Stomach smooth muscle (tissue), 2 donors: Measurements from ENCODE around the gene ANKRD23.

Source experiments
- H3K27ac ChIP-seq: one replicate; pipeline ENCODE4 v1.7.0; 2013; ENCODE audit warnings: mild to moderate bottlenecking, low read length, inconsistent platforms
- H3K27me3 ChIP-seq, 2 donors: one replicate each; pipeline ENCODE4 v1.7.0; 2013; ENCODE audit warnings: low read length in 2 of 2; ENCODE audit not compliant: insufficient read depth in 2 of 2, control insufficient read depth in 1 of 2
- H3K36me3 ChIP-seq, 2 donors: one replicate each; pipeline ENCODE4 v1.7.0; 2013; ENCODE audit warnings: low read length in 2 of 2; ENCODE audit not compliant: control insufficient read depth in 2 of 2, insufficient read depth in 2 of 2
- H3K4me1 ChIP-seq: one replicate; pipeline ENCODE4 v1.7.0; 2013; ENCODE audit warnings: low read length; ENCODE audit not compliant: control insufficient read depth, insufficient read depth
- H3K4me3 ChIP-seq, 2 donors: one replicate each; pipeline ENCODE4 v1.7.0; 2013; ENCODE audit warnings: low read length in 2 of 2
- H3K9ac ChIP-seq, 2 donors: one replicate each; pipeline ENCODE4 v1.7.0; 2013; ENCODE audit warnings: low read length in 2 of 2, mild to moderate bottlenecking in 1 of 2
- H3K9me3 ChIP-seq, 2 donors: one replicate each; pipeline ENCODE4 v1.7.0; 2013; ENCODE audit warnings: low read length in 2 of 2; ENCODE audit not compliant: control insufficient read depth in 2 of 2
- donor health status: healthy.
- donor health status: Pancreatic carcinoma.

ANKRD23 gene

DNA sequence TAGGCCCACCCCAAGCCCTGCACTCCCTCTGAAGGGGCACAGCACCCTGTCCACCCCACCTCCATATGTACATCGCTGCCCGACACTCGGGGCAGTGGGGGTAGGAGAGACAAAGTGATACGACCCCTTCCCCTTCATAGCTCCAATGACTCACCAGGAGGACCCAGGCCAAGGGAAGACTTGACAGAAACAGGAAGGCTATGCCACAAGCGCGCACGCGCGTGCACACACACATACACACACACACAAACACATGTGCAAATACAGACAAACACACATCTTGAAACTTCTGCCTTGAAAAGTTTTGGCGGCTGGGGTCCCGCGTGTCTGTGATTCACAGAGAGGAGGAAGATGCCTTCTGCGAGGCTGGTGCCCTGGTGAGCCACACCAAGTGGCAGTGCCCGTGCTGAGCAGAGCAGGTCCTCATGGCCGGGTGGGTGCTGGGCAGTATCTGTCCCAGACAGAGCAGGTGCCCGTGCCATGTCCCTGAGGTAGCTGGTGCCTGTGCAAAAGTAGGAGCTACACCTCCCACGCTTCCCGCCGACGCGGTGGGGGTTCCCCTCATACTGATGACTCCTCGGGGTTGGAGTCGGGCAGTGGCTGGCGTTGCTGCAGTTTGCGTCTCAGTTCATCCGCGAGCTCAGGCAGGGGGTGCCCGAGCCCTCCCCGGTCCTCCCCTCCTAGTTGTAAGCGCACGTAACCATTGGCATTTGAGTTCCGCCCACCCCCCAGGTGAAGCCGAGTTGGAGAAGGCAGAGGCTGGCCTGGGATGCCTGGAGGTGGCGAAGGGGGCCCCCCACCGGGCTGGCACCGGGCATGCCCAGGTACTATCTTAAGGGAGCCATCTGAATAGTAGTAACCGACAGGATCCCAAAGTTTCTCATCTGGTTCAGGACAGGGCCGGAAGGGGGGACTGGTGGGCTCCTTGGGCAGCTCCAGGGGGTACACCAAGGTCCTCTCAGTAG lies 16.5 kb upstream of the ANKRD23 start:
- peaks cover 52% of the 10 kb centered on the region for H3K4me1 ChIP-seq
- no peak overlapping the region for H3K9ac ChIP-seq
- peak overlapping the region; percentile 82 for H3K27ac ChIP-seq
- H3K27me3 ChIP-seq, result no peaks in the 10 kb centered on the region
- H3K4me3 ChIP-seq, result no peak overlapping the region
- H3K36me3 ChIP-seq, result peaks cover 40 to 42% of the 10 kb centered on the region in 2 donors
- no peaks in the 10 kb centered on the region for H3K9me3 ChIP-seq

DNA sequence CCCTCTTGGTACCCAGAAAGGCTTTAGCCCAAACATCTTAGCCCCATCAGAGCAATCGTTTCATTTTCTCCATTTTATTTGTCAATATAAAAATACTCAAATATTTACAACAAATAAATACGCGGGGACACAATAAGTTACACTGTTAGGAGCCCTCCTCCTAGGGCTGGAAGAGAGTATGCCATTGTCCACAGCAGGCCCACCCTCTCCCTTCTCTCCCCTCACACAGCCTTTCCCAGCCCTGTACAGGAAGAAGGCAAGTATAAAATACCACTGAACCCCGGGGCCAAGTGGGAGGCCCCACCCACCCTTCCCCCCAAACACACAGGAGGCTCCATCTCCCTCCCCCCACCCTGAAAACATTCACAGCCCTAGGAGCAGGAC lies 15.9 kb upstream of the ANKRD23 start:
- H3K4me1 ChIP-seq, result peaks cover 45% of the 10 kb centered on the region
- H3K9me3 ChIP-seq, result no peaks in the 10 kb centered on the region
- peak overlapping the region in 1 of 2 donors; percentile 86 for H3K4me3 ChIP-seq
- no peaks in the 10 kb centered on the region for H3K27me3 ChIP-seq
- H3K36me3 ChIP-seq, result peaks cover 33 to 35% of the 10 kb centered on the region in 2 donors
- H3K9ac ChIP-seq, result peak overlapping the region in 1 of 2 donors; percentile 21
- H3K27ac ChIP-seq, result peak overlapping the region; percentile 82

DNA sequence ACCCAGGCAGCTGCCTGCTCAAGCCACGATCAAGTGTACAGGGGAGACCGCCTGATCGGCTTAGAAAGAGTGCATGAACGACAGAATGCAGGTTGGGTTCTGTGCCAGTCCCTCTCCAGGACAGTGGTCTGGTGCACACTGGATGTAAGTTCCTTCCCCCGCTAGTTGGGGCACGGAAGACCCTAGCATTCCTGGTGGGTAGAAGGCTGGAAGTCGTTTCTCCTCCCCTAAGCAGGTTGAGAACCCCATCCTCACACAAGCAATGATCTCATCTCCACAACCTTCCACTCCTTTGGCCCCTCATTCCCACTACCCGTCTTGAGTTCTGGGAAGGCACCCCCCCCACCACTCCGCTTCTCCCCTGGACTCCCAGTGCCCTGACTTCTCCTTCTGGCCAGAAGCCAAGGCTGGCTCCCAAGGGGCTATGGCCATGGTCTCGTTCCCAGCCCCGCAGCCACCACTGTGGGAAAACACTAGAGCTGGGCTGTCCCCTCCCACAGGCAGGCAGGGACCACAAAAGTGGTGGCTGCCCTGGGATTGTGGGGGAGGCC lies 15.4 kb upstream of the ANKRD23 start:
- H3K4me3 ChIP-seq, result peak overlapping the region; percentile 43 to 86
- peaks cover 40% of the 10 kb centered on the region for H3K4me1 ChIP-seq
- H3K9ac ChIP-seq, result peak overlapping the region; percentile 47
- H3K9me3 ChIP-seq, result no peaks in the 10 kb centered on the region
- peak overlapping the region; percentile 82 for H3K27ac ChIP-seq
- H3K27me3 ChIP-seq, result no peaks in the 10 kb centered on the region
- H3K36me3 ChIP-seq, result peaks cover 28 to 33% of the 10 kb centered on the region in 2 donors

DNA sequence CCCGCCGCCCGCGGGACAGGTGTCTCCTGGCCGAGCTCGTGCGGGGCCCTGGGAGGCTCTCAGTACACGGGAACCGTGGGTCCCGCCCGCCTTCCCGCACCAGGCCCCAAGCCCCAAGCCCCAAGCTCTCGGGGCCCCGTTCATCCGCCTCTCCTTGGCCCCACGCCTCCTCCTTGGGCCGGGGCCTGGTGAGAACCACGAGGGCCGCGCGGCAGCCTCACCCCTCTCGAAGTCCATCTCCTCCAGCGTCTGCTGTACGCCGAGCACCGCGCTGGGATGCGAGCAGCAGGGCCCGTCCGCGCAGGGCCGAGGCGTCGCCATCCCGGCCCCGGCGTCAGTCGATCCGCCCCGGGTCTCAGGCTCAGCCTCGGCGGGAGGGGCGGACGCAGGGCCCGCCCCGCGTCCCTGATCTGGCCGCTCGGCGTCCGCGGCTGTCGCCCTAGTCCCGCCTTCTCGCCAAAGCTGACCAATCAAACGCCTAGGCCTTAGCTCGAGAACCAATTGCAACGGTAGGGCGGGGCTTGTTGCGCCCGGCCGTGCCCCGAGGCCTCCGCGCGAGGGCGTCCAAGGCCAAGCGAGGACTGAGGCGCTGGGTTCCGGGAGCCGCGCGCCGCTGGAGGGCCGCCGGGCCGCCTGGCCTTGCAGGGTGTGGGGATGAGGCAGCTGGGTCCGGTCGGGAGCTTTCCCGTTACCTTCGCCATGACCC lies 14.0 kb upstream of the ANKRD23 start, which contains the start of gene ANKRD39:
TSS of gene ANKRD39 (minus strand) at position 350 of the 706 bp plus-strand sequence. CDS start at position 321, 29 bp downstream.
- peak within 1 kb of the TSS; percentile 73 to 86 for H3K4me3 ChIP-seq
- peaks cover 39% of the 10 kb centered on the region for H3K4me1 ChIP-seq
- no peaks in the 10 kb centered on the region for H3K27me3 ChIP-seq
- peak within 1 kb of the TSS; percentile 82 for H3K27ac ChIP-seq
- H3K9ac ChIP-seq, result peak within 1 kb of the TSS; percentile 76 to 81
- H3K9me3 ChIP-seq, result no peaks in the 10 kb centered on the region
- peaks cover 26% of the 10 kb centered on the region in 2 donors for H3K36me3 ChIP-seq

DNA sequence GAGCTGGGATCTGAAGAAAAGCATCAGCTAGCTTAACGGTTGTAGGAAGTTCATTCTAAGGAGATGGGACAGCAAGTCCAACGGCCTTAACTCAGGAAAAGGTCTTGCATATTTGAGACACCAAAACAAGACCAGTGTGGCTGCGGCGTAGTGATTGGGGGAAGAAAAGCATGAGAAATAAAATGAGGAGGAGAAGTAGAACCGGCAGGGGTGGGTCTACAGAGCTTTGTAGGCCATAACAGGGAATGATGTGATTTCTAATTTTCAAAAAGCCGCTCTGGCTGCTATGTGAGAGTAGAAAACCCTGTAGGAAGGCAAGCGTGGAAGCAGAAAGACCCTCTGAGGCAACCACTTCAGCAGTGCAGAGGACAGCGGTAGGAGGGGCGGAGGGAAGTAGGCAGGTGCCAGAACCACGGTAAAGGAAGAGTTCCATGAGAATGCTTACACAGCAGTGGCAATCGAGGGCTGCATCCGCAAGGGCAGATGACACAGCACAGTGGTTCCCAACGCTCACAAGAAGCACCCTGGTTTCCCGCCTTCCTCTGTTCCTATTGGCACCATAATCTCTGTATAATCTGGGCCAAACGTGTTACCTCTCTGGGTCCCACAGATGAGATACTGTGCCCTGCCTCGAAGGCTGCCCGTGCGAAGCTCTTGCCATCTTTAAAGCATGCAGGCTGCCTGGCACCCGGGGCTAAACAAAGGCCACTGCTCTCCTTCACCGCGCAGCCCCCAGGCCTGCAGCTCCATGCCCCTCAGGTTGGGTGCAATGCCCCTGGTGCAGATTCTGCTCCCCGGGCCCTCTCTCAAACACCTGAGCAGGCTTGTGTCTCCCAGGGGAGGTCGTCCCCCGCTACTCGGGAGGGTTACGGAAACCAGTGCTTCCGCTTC lies 13.2 kb upstream of the ANKRD23 start:
- H3K9me3 ChIP-seq, result no peaks in the 10 kb centered on the region
- peak overlapping the region; percentile 71 for H3K27ac ChIP-seq
- H3K4me1 ChIP-seq, result peaks cover 39% of the 10 kb centered on the region
- peak overlapping the region; percentile 76 to 81 for H3K9ac ChIP-seq
- H3K36me3 ChIP-seq, result peaks cover 25 to 26% of the 10 kb centered on the region in 2 donors
- H3K27me3 ChIP-seq, result no peaks in the 10 kb centered on the region
- H3K4me3 ChIP-seq, result peak overlapping the region; percentile 73 to 86

DNA sequence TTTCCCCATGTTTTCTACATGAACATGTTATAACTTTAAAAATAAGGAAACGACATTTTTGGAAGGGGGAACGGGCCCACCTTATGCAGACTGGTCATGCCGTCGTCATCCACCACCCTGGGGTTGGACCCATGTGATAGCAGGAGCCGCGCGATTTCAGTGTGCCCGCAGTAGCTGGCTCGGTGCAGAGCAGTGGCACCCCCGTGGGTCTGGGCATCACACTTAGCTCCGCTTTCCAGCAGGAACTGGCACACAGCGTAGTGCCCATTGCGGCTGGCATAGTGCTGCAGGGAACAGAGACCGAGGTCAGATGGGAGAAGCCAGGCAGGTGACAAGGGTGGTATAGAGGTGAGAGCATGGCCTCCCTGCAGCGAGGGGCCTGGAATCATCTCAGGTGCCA lies 9.5 kb upstream of the ANKRD23 start:
- H3K27ac ChIP-seq, result no peak overlapping the region
- H3K9ac ChIP-seq, result no peak overlapping the region
- no peaks in the 10 kb centered on the region for H3K27me3 ChIP-seq
- peaks cover 17% of the 10 kb centered on the region for H3K4me1 ChIP-seq
- H3K9me3 ChIP-seq, result no peaks in the 10 kb centered on the region
- H3K36me3 ChIP-seq, result peaks cover 20 to 27% of the 10 kb centered on the region in 2 donors
- H3K4me3 ChIP-seq, result no peak overlapping the region

DNA sequence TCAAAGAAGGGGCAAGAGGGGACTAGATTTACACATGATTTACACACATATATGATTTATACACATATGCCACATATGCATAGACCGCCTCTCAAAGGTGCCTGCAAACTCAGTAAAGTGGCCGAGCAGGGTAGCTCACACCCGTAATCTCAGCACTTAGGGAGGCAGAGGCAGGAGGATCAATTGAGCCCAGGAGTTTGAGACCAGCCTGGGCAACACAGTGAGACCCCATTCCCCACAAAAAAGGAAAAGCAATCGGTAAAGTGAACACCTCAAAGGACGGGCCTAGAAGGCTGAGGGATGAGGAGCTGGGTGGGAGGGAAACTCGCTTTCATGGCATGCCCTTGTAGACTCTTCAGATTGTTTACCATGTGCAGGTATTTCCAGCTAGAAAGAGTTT lies 8.8 kb upstream of the ANKRD23 start:
- H3K9ac ChIP-seq, result no peak overlapping the region
- peaks cover 15% of the 10 kb centered on the region for H3K4me1 ChIP-seq
- no peak overlapping the region for H3K4me3 ChIP-seq
- peaks cover 26 to 32% of the 10 kb centered on the region in 2 donors for H3K36me3 ChIP-seq
- H3K27me3 ChIP-seq, result no peaks in the 10 kb centered on the region
- no peak overlapping the region for H3K27ac ChIP-seq
- no peaks in the 10 kb centered on the region for H3K9me3 ChIP-seq

DNA sequence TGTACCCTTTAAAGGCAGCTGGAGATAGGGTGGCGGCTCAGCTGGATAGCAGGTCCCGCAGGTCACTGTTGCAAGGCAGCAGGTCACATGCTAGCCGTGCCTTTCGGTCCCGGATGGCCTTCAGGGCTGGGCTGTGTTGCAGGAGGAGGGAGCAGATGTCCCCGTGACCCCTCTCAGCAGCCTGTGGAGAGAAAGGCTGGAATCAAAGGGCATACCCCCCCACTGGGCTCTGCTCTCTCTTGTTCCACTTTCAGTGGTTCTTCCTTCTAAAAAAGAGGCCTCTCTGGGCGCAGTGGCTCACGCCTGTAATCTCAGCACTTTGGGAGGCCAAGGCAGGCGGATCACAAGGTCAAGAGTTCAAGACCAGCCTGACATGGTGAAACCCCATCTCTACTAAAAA lies 4.4 kb upstream of the ANKRD23 start:
- Histone ChIP-seq H3K27ac (no peak overlapping the region), H3K9ac (no peak overlapping the region), H3K9me3 (no peaks in the 10 kb centered on the region), H3K4me3 (no peak overlapping the region), H3K4me1 (no peaks in the 10 kb centered on the region), H3K27me3 (no peaks in the 10 kb centered on the region), H3K36me3 (peaks cover 31 to 36% of the 10 kb centered on the region in 2 donors)

DNA sequence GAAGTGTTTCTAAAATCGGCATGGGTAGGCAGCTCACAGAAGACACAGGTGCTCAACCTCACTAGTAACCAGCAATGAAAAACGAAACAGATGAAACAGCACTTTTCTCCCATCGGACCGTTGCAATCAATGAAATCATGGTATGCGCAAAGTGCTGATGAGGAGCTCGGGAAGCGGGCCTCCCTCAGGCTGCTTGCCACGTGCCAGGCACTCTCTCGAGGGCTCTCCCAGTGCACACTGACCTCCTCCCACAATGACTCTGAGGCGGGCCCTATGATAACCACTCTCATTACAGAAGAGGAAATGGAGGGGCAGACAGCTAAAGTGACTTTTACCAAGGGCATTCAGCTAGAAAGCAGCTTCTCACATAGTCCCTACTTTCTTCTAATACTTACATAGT lies 3.8 kb upstream of the ANKRD23 start:
- Histone ChIP-seq H3K4me1 (no peaks in the 10 kb centered on the region), H3K9ac (no peak overlapping the region), H3K27me3 (no peaks in the 10 kb centered on the region), H3K4me3 (no peak overlapping the region), H3K36me3 (peaks cover 28 to 31% of the 10 kb centered on the region in 2 donors), H3K9me3 (no peaks in the 10 kb centered on the region), H3K27ac (no peak overlapping the region)

DNA sequence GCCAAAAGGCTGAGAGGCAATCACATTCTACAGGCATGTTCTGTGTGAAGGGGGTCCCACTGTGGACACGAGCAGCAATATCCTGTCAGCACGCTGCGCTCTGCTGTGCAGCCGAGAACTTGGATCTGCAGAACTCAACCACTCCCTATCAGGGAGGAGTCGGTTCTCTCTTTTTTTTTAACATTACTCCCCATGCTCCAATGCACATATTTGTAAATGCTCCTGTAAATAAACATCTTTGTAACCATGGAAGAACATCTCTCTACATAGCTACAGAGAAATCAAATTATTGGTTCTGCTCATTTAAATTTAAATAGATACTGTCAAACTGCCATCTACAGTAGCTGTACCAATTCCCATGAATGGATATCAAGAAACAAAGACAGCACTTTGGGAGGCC lies 3.0 kb upstream of the ANKRD23 start:
- Histone ChIP-seq H3K9me3 (no peaks in the 10 kb centered on the region), H3K4me3 (no peak overlapping the region), H3K36me3 (peaks cover 26 to 30% of the 10 kb centered on the region in 2 donors), H3K4me1 (no peaks in the 10 kb centered on the region), H3K27me3 (no peaks in the 10 kb centered on the region), H3K27ac (no peak overlapping the region), H3K9ac (no peak overlapping the region)
